Stomach (tissue), 9 donors: ENCODE measurements around the gene CYP4F12. TPM values are rescaled to one million over a fixed set of nuclear protein-coding genes. Genes with fewer than 3 reads are reported as not detected.

Experiments used
- DNase-seq, 2 donors: peaks; one replicate each; pipeline versions ENCODE4 v3.0.0 to v3.0.0-alpha.2; 2013 to 2019
- H3K27ac ChIP-seq, 5 donors: fragments of 200-600 bp in 4 of 5; sonication (generic) in 4 of 5; one replicate each; pipeline ENCODE4 v1.5.1; 2013 to 2019; ENCODE audit warnings: mild to moderate bottlenecking in 1 of 5, moderate library complexity in 1 of 5
- H3K27me3 ChIP-seq, 3 donors: fragments of 200-600 bp; sonication (generic); one replicate each; pipeline ENCODE4 v1.5.1; 2017 to 2019; ENCODE audit warnings: mixed run types in 1 of 3
- H3K36me3 ChIP-seq, 4 donors: fragments of 200-600 bp; sonication (generic); 1 replicate in 3 of 4; 2 replicates in 1 of 4; pipeline ENCODE4 v1.5.1; 2016 to 2019
- H3K4me1 ChIP-seq, 4 donors: fragments of 200-600 bp; sonication (generic); one replicate each; pipeline ENCODE4 v1.5.1; 2016 to 2019
- H3K4me3 ChIP-seq, 4 donors: fragments of 200-600 bp; sonication (generic) in 3 of 4; one replicate each; pipeline ENCODE4 v1.5.1; 2016 to 2019; ENCODE audit warnings: mild to moderate bottlenecking in 1 of 4
- H3K9me3 ChIP-seq, 4 donors: fragments of 200-600 bp; sonication (generic); one replicate each; pipeline ENCODE4 v1.5.1; 2016 to 2019
- CTCF ChIP-seq, 7 experiments: fragments of 450-650 bp in 4 of 7; fragments of 200-600 bp in 3 of 7; sonication (generic) in 3 of 7; IDR thresholded peaks; one replicate each; pipeline ENCODE4 v1.5.1; 2016 to 2019; ENCODE audit warnings: antibody characterized with exemption in 7 of 7, control low read depth in 2 of 7, mild to moderate bottlenecking in 1 of 7
- EP300 ChIP-seq: sonication (generic); formaldehyde crosslinking; IDR thresholded peaks from one replicate; pipeline ENCODE4 v1.6.1; 2017; ENCODE audit warnings: antibody characterized with exemption
- POLR2A ChIP-seq, 4 donors: fragments of 450-650 bp; IDR thresholded peaks; one replicate each; pipeline ENCODE4 v1.6.1; 2016; ENCODE audit warnings: antibody characterized with exemption in 4 of 4, control low read depth in 2 of 4, mild to moderate bottlenecking in 1 of 4, moderate library complexity in 1 of 4
- POLR2AphosphoS5 ChIP-seq, 3 donors: sonication (generic); formaldehyde crosslinking; IDR thresholded peaks; one replicate each; pipeline ENCODE4 v1.6.1; 2016; ENCODE audit warnings: antibody characterized with exemption in 3 of 3
- WGBS, 5 donors: extraction: QIAGEN DNeasy Blood & Tissue Kit in 3 of 5; methylation state at CpG; one replicate each; pipeline versions ENCODE4 v1.1.5 to v1.1.7; 2013 to 2018; 5-methylcytosine and 5-hydroxymethylcytosine counted together
- intact Hi-C: fragments of 100-400 bp; cut with DNase I; formaldehyde crosslinking; loops from one replicate; pipeline ENCODE4 v1.15.1; 2023; ENCODE audit warnings: low total_unique reads
- polyA plus RNA-seq, 3 donors: library from polyadenylated mRNA; stranded (reverse); fragments of 200-250 nt; gene quantifications; one replicate each; pipeline ENCODE4 v1.2.3, GENCODE V29; 2013
- total RNA-seq, 5 donors: library from RNA; depleted of rRNA; stranded (reverse); fragments of >200 nt; gene quantifications; one replicate each; pipeline versions ENCODE4 v1.1.0 to v1.2.3, GENCODE V29; 2014 to 2016
- donor health status: healthy with polysubstance abuse.
- donor health status: Bipolar disorder and iron deficiency.
- donor health status: healthy.

CYP4F12 gene
- total and polyA plus RNA-seq, 8 donors = 2.5 to 113 (median 35.1) TPM

- no peaks in the 10 kb centered on the region for H3K4me1 ChIP-seq
- intact Hi-C loops = no loop called here
- DNase-seq = no peak
- 14 to 30% (median 17%) methylated on average over 4 to 6 of the region's 6 CpGs for WGBS, 5 donors
- H3K36me3 ChIP-seq = no peaks in the 10 kb centered on the region
- peaks cover 0 to 4% (median 0%) of the 10 kb centered on the region in 4 donors for H3K9me3 ChIP-seq
- no peak overlapping the region for H3K4me3 ChIP-seq
- TF ChIP-seq POLR2A (IDR thresholded peaks at IDR 0.05) (no peak), EP300 (no peak), CTCF (IDR thresholded peaks at IDR 0.05) (no peak), POLR2AphosphoS5 (IDR thresholded peaks at IDR 0.05) (no peak)
- peaks cover 0 to 49% (median 12%) of the 10 kb centered on the region in 3 donors for H3K27me3 ChIP-seq
- no peak overlapping the region for H3K27ac ChIP-seq
Measured at GRCh38 chr19:15717809-15718208, 44.9 kb downstream of the CYP4F12 start.

DNA sequence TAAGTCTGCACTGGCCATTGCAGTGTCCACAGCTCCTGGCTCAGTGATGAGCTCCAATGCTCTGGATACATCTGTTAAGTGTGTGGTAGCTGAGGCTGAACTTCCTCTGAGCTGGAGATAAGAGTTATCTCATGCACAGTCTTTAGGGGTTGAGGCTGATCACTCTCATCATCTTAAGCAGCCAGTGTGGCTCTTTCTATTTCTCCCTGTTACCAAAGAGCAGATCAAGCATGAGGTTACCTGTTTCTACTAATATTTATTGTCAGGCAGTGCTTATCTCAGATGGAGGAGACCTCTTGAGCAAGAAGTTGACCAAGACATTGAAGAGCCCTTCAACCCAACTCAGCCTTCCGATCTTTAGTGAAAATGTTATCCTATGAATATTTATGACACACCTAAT is 48.4 kb downstream of the CYP4F12 start:
- intact Hi-C loops = no loop called here
- WGBS, 5 donors = 74 to 92% (median 78%) methylated on average over 1 of the region's 1 CpG
- H3K4me1 ChIP-seq = no peaks in the 10 kb centered on the region
- TF ChIP-seq CTCF (IDR thresholded peaks at IDR 0.05) = no peak
- no peak for TF ChIP-seq EP300
- TF ChIP-seq POLR2A (IDR thresholded peaks at IDR 0.05) = no peak
- TF ChIP-seq POLR2AphosphoS5 (IDR thresholded peaks at IDR 0.05) = no peak
- H3K27ac ChIP-seq = no peak overlapping the region
- no peak overlapping the region for H3K4me3 ChIP-seq
- DNase-seq = no peak
- H3K9me3 ChIP-seq = peaks cover 0 to 4% (median 0%) of the 10 kb centered on the region in 4 donors
- H3K27me3 ChIP-seq = peaks cover 3 to 75% (median 18%) of the 10 kb centered on the region in 3 donors
- no peaks in the 10 kb centered on the region for H3K36me3 ChIP-seq

- peak in 1 of 2 donors; percentile 4 for DNase-seq
- Histone ChIP-seq H3K27ac (no peak overlapping the region), H3K27me3 (peaks cover 3 to 74% (median 11%) of the 10 kb centered on the region in 3 donors), H3K36me3 (no peaks in the 10 kb centered on the region), H3K4me3 (no peak overlapping the region), H3K9me3 (peaks cover 0 to 4% (median 0%) of the 10 kb centered on the region in 4 donors), H3K4me1 (no peaks in the 10 kb centered on the region)
- 24 to 30% (median 27%) methylated on average over 22 to 25 of the region's 25 CpGs for WGBS, 5 donors
- intact Hi-C loops = no loop called here
- TF ChIP-seq CTCF (IDR thresholded peaks at IDR 0.05) = no peak
- TF ChIP-seq EP300 = no peak
- no peak for TF ChIP-seq POLR2AphosphoS5 (IDR thresholded peaks at IDR 0.05)
- TF ChIP-seq POLR2A (IDR thresholded peaks at IDR 0.05) = no peak
Measured at GRCh38 chr19:15722956-15723355, 50.1 kb downstream of the CYP4F12 start.

GRCh38 chr19:15727724-15728123 is 54.8 kb downstream of the CYP4F12 start, which contains the start of gene OR10H2:
Gene OR10H2, plus strand, starts transcription at chr19:15728024. Its CDS starts 20 bp downstream, at chr19:15728044.
- DNase-seq = no peak

More at GRCh38 chr19:15727724-15728123, 54.8 kb downstream of the CYP4F12 start, which contains the start of gene OR10H2:
- peaks cover 3 to 53% (median 17%) of the 10 kb centered on the region in 3 donors for H3K27me3 ChIP-seq
- WGBS, 5 donors = 70 to 85% (median 78%) methylated on average over 5 of the region's 5 CpGs
- peaks cover 0 to 5% (median 0%) of the 10 kb centered on the region in 4 donors for H3K9me3 ChIP-seq
- no peak within 1 kb of the TSS for H3K4me3 ChIP-seq
- no peak for TF ChIP-seq EP300
- TF ChIP-seq POLR2AphosphoS5 (IDR thresholded peaks at IDR 0.05) = no peak
- TF ChIP-seq POLR2A (IDR thresholded peaks at IDR 0.05) = no peak
- TF ChIP-seq CTCF (IDR thresholded peaks at IDR 0.05) = no peak
- H3K27ac ChIP-seq = no peak within 1 kb of the TSS
- no peaks in the 10 kb centered on the region for H3K4me1 ChIP-seq
- intact Hi-C loops = no loop called here
- H3K36me3 ChIP-seq = no peaks in the 10 kb centered on the region
